Smooth muscle cell of the brain vasculature (primary cell): Measurements from ENCODE around the gene DGCR8.
A peak's percentile ranks its signal among the peaks of the same experiment; 100 is the strongest.
"Not testable (repeated sequence)": the region's sequence is repeated elsewhere in the genome, so short reads cannot be mapped to it uniquely, and the experiment has no call there.

ENCODE experiments used
- DNase-seq: peaks from one replicate; pipeline ENCODE4 v3.0.0-alpha.2; 2012; ENCODE audit warnings: low read depth, low spot score

Gene DGCR8

DNA sequence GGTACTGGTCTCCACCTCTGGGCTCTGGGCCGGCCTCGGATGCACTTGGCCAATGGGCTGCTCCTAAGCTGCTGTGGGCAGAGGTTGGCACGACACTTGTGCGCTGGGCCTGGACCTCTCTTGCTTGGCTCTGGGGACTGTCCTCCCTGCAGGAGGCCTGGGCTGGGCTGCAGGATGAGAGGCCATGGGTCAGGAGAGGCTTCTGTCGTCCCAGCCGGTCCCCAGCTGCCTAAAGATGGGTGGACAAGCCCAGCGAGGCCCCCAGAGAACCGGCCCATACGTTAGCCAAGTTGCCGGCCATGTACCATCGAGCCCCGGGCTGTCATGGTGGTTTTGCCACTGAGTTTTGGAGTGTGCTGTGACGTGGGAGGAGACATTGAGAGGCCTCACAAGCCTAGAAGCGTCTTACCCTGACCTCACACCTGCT is 72.4 kb downstream of the DGCR8 start:
- no peak for DNase-seq

- DNase-seq, result no peak
These were observed 73.9 kb downstream of the DGCR8 start for GRCh38 chr22:20153945-20154344.

DNA sequence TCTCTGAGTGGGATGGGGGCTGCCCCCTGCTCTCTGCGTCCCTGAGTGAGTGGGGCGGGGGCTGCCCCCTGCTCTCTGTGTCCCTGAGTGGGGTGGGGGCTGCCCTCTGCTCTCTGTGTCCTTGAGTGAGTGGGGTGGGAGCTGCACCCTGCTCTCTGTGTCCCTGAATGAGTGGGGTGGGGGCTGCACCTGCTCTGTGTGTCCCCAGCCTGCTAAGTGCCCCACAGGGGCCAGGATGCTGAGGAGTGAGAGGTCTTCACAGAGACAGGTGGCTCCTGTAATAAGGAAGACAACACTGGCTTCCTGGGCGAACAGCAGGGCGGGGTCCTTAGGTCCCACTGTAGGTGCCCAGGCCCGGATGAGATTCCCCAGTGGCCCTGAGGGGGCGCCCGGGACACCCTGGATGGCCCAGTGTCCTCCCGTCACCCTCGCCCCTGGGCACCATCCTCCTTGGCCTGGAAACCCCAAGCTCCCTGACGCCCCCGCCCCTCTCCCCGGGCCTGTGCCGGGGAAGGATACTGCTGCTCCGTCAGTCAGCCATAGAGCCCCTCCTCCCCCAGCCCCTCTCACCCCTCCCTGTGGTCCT is 74.7 kb downstream of the DGCR8 start:
- no peak for DNase-seq

DNA sequence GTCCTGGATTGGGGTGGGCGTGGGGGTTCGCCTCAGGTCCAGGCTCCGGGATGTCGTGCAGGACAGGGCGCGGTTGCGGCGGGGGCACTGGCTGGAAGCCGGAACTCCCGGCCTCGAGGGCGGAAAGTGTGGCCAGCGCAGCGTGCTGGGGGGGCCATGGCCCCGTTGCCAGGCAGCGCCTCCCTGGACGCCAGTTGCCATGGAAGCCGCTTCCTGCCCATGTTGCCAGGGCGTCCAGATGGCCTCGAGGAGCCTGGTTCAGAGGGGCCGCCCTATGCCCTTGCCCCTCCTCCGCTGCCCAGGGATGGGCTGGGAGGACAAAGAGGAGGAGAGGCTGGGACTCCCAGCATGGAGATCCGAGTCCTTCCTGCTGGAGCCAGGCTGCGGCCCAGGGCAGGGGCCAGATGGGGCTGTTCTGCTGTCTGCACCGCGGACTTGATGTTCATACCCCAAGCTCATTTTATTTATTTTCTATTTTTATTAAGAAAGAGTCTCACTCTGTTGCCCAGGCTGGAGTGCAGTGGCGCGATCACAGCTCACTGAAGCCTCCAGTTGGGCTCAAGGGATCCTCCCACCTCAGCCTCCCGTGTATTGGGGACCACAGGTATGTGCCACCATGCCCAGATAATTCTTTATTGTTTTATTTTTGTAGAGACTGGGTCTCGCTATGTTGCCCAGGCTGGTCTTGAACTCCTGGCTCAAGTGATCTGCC is 75.4 kb downstream of the DGCR8 start:
- DNase-seq, result no peak

GRCh38 chr22:20156042-20156389 is 76.0 kb downstream of the DGCR8 start:
- DNase-seq, result no peak

GRCh38 chr22:20156611-20157429 is 76.8 kb downstream of the DGCR8 start:
- peak; percentile 33 for DNase-seq

DNA sequence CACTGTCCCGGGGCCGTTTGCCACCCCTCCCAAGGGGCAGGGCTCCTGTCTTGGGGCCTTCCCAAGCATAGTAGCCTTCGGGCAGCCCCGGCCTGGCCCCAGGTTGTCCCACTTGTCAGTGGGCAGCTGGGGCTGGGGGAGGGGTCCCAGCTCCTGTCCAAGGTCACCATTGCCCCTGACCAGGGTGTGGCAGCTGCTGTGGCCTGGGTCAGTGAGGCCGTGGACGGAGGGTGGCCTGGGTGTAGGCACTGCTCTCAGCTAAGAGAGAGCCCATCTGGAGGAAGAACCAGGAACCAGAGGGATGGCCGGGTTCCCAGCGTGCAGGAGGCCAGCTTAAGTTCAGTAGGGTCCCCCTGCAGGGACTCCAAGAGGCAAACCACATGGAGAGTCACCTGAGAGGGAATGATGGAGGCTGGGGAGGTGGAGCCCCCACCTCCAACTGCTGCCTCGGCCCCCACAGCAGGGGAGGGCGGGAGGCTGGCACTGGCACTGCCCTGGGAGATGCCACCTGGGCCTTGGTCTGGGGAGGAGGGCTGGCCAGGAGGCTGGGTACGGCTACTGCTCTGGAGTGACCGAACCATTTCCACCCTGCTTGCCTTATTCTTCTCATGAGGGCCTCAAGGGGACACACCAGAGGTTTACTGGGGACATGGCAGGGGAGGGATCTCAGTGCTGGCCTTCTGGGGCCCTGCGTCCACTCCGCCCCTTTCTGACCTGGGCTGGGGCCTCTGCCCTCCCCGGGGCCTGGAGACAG is 77.6 kb downstream of the DGCR8 start:
- DNase-seq, result no peak

- DNase-seq, result no peak
These were observed 78.5 kb downstream of the DGCR8 start for GRCh38 chr22:20158391-20159036.

- DNase-seq, result no peak
These were observed 79.0 kb downstream of the DGCR8 start for GRCh38 chr22:20159076-20159475.

- DNase-seq, result not testable (repeated sequence)
These were observed 79.5 kb downstream of the DGCR8 start for GRCh38 chr22:20159531-20159930.

DNA sequence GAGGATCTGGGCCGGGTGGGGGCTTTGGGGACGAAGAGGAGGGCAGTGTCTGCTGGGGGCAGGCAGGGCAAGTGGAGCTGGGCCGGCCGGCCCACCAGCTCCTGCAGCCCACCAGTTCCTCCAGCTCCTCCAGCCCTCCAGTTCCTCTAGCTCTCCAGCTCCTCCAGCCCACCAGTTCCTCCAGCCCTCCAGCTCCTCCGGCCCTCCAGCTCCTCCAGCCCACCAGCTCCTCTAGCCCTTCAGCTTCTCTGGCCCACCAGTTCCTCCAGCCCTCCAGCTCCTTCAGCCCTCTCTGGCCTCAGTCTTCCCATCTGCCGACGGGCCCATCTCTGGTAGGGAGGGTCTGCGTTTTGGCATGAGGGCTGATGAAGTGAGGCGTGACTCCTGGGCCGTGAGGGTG is 80.0 kb downstream of the DGCR8 start:
- no peak for DNase-seq
